GM18511 (cell line): ENCODE measurements around the gene CD207.
"Not testable (repeated sequence)": the region's sequence is repeated elsewhere in the genome, so short reads cannot be mapped to it uniquely, and the experiment has no call there.

Source experiments
- ATAC-seq: cut with Tn5 transposase; IDR thresholded peaks from one replicate; pipeline ENCODE4 v1.9.1; 2021; ENCODE audit warnings: mild to moderate bottlenecking, moderate library complexity; ENCODE audit not compliant: unreplicated experiment

Gene CD207

DNA sequence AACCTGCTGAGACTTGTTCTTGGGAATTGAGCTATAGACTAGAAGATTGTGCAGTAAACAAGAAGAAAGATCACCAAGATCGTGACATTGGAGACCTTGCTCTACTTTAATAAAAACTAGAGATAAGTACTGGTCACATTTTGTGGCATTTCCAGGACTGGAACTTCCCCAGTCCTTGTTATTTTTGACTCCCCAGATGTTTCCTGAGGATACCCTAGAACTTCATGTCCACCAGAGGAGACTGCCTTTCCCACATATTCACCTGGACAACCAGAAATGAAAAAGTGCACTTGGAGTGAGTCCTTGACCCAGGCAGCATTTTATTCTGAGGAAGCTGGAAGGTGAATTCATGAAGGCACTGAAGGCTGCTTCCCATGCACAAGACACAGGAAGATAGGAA, 5.7 kb downstream of the CD207 start:
- no peak for ATAC-seq

DNA sequence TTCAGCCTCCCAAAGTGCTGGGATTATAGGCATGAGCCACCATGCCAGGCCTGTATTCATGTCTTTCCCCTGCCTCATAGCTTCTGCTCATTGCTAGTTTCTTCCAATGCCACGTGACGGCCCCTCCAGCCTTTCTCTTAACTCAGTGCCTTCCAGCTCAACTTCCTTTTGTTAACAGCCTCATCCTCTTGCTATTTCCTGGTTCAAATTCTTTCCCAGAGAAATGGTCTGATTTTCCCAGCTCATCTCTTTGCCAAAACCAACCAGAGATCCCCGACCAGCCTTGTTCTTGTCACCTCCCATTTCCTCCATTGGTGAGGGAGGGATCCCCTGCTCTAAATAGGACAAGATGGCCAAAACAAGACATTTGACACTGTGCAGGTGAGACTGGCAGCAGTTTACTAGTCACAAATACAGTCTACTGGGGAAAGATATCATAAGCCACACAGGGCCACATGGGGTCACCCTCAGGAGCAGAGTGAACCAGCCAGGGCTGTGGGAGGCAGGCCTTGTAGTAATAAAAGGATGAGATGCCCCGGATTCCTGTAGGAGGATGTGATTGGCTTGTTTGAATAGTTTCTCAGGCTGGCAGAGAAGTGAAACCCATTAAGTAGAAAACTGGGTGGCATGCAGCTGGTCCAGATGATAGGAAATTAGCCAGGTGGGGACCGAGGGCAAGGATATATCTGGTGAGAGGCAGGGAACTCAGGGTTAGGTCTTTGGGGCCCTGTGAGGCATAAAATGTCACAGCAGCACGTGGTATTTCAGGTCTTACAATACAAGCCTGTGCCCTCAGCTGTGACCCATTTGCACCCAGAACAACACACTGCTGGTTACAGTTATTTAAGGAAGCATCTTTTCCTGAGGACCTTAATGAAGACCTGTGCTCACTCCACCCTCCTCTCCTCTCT, 6.4 kb downstream of the CD207 start:
- no peak for ATAC-seq

- ATAC-seq = no peak
These were observed 7.5 kb downstream of the CD207 start for GRCh38 chr2:70828115-70828514.

GRCh38 chr2:70827388-70827787, 8.2 kb downstream of the CD207 start:
- ATAC-seq = no peak

GRCh38 chr2:70826696-70827350, 8.8 kb downstream of the CD207 start:
- ATAC-seq = no peak

DNA sequence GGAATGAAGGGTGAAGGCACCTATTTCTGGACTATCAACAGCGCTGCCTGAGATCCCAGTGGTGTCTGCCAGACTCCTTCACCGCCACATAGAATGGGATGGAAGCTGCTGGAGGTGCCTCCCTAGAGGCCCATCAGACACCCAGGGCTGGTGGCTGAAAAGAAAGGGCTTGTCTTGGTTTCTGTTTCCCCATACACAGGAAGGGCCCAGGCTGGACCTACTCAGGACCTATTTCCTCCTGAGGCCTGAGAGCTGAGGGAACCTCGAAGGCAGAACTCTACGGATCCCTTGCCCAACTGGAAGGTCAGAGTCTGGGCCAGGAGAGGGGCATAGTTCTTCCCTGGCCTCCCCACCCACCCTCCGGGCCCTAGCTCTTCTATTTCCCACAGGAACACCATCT, 12.4 kb downstream of the CD207 start:
- ATAC-seq = no peak

GRCh38 chr2:70822843-70823242, 12.8 kb downstream of the CD207 start:
- ATAC-seq = no peak

DNA sequence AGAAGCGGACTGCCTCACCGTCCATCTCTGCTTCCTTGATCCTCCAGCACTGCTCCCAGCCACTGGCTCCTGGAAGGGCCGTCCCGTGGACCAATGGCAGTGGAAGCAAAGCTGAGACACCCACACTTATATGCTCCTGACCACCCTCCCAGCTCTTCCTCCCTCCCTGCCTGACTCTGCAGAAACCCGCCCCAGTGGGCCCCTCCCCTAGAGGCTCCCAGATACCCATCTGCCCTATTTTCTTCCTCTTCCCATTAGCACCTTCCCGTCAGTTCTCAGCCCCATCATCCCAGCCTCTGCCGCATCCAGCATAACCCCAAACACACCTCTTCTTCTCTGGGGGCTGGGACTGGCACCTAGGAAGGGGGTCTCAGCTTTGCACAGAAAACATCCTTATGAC, 15.1 kb downstream of the CD207 start, which contains the start of gene CLEC4F:
Gene CLEC4F (minus strand): TSS at position 101 of the 400 bp plus-strand sequence. CDS start 76 bp downstream, at position 25.
- ATAC-seq = no peak

DNA sequence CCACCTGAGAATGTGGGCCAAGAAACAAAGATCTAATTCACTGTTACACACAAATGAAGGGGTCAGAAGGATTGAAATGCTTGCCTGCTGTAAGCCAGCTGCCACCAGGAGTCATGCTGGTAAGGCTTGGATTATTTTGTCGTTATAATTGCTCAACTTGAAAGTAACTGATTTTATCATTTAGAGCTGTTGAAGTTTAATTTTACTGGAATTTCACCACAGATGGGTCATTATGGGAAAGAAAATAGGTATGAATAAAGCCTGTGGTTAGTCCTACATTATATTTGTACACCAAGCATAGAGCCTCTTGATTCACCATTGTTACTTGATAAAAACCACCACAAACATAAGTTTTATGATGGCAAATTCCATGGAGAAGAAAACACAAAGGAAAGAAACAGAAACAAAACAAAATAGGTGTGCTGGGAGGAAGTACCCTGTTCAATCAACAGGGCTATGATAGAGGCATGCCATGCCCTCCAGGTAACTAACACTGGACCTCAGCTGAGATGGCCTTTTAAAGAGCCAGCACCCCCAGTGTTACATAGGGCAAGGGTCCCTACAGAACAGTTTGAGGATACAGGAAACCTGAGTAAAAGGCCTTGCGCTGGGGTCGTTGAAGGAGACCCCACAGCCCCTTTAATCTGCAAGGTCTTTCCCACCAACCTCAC, 18.2 kb downstream of the CD207 start:
- ATAC-seq = no peak

GRCh38 chr2:70816726-70817125, 18.9 kb downstream of the CD207 start:
- no peak for ATAC-seq

- no peak for ATAC-seq
These were observed 26.3 kb downstream of the CD207 start for GRCh38 chr2:70808983-70809958.

DNA sequence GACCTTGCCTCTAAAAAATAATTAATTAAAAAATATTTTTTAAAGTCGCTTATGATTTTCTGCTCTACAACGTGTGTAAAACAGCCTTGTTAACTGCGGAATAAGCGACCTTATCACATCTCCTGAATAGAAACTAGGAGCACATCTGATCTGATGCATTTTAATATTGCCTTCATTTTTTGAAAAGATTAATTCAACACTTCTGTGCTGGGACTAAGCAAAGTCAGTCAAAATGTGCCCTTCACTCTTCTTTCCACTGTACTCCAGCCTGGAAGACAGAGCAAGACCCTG, 27.8 kb downstream of the CD207 start:
- ATAC-seq = no peak

GRCh38 chr2:70807102-70807827, 28.4 kb downstream of the CD207 start:
- no peak for ATAC-seq

GRCh38 chr2:70806620-70807019, 29.0 kb downstream of the CD207 start:
- no peak for ATAC-seq

DNA sequence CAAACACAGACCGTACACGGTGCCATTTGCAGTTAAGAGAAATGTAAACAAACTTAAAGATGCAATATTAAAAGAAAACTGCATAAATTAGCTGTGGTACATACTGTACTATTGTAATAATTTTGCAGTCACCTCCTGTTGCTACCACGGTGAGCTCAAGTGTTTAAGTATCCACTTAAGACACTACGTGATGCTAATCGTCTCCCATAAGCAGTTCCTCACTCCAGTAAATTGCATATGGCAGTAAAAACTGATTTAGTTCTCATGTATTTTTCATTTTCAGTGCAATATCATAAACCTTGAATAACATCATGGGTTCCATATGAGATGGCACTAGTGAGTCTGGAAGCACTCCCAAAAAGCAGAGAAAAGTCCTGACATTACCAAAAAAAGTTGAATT, 29.6 kb downstream of the CD207 start:
- no peak for ATAC-seq

- no peak for ATAC-seq
These were observed 33.9 kb downstream of the CD207 start for GRCh38 chr2:70801607-70802263.

DNA sequence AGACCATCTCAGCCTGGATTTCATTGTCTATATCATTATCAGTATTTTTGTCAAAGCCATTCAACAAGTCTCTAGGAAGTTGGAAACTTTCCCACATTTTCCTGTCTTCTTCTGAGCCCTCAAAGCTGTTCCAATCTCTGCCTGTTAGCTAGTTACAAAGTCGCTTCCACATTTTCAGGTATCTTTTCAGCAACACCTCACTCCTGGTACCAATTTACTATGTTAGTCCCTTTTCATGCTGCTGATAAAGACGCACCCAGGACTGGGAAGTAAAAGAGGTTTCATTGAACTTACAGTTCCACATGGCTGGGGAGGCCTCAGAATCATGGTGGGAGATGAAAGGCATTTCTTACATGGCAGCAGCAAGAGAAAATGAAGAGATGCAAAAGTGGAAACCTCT, 35.9 kb downstream of the CD207 start:
- ATAC-seq = no peak

DNA sequence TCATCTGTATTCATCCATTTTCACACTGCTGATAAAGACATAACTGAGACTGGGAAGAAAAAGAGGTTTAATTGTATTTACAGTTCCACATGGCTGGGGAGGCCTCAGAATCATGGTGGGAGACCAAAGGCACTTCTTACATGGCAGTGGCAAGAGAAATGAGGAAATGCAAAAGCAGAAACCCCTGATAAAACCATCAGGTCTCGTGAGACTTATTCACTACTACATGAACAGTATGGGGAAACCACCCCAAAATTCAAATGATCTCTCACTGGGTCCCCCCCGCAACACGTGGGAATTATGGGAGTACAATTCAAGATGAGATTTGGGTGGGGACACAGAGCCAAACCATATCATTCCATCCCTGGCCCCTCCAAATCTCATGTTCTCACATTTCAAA, 37.6 kb downstream of the CD207 start:
- ATAC-seq = not testable (repeated sequence)

- ATAC-seq = no peak
These were observed 38.1 kb downstream of the CD207 start for GRCh38 chr2:70797506-70797905.

DNA sequence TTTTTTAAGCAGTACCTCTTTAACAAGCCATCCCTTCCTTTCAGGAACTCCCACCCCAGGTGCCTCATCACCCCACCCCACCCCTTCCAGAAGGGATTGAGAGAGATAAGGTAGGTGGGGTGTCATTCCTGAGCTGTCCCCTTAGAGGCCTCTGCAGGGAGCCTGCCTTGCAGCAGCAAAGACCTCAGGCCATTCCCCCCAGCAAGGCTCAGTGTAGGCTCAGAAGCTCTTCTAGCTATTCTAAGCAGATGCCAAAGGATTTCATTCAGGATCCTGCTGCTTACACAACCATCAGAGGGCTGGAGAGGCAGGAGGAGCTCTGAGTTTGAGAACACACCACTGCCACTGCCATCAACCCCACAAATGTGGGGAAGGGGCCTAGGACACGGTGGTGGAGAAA, 39.4 kb downstream of the CD207 start:
- ATAC-seq = no peak
